K562 (cell line): ENCODE measurements around the gene LPCAT3.

Experiments used
- CCNT2 ChIP-seq: IDR thresholded peaks from 2 replicates; pipeline ENCODE4 v1.6.1; 2011; ENCODE audit warnings: borderline replicate concordance, low read depth, mild to moderate bottlenecking, moderate library complexity, mixed read lengths, low read length; ENCODE audit not compliant: insufficient read length; ENCODE audit errors: extremely low read depth
- CREB5 ChIP-seq: fragments of 250-450 bp; sonication (Bioruptor Pico); IDR thresholded peaks from 2 replicates; pipeline ENCODE4 v1.5.0; 2020; ENCODE audit warnings: mild to moderate bottlenecking
- CTCF ChIP-seq, 3 experiments: IDR thresholded peaks in 2 of 3; conservative IDR thresholded peaks in 1 of 3; 2 replicates each; pipeline ENCODE4 v1.5.1; 2011 to 2012; ENCODE audit warnings: low read length in 3 of 3, mild to moderate bottlenecking in 3 of 3, control low read depth in 2 of 3, improper control_type of control experiment in 1 of 3, inconsistent platforms in 1 of 3, low read depth in 1 of 3, mixed read lengths in 1 of 3, moderate library complexity in 1 of 3; ENCODE audit not compliant: insufficient read depth in 2 of 3
- HINFP ChIP-seq: fragments of 450-650 bp; conservative IDR thresholded peaks from 2 replicates; pipeline ENCODE4 v1.6.1; 2016; ENCODE audit warnings: missing genetic modification characterization, low read depth, mild to moderate bottlenecking, control low read depth, missing compliant biosample characterization
- HNRNPL ChIP-seq: fragments of 200-400 bp; formaldehyde crosslinking; IDR thresholded peaks from 2 replicates; pipeline ENCODE4 v1.6.1; 2017; ENCODE audit warnings: low read depth, mild to moderate bottlenecking, low read length
- JUN ChIP-seq, 2 experiments: sonication (generic) in 1 of 2; formaldehyde crosslinking in 1 of 2; IDR thresholded peaks; 2 replicates each; pipeline versions ENCODE4 v1.6.1 to v1.8.0; 2012 to 2022; ENCODE audit warnings: borderline replicate concordance in 2 of 2, mild to moderate bottlenecking in 2 of 2, improper control_type of control experiment in 1 of 2, low read depth in 1 of 2, low read length in 1 of 2, missing genetic modification reagents in 1 of 2
- KLF16 ChIP-seq: IDR thresholded peaks from 2 replicates; pipeline ENCODE4 v1.6.1; 2016; ENCODE audit warnings: antibody characterized with exemption
- MYBL2 ChIP-seq, 2 experiments: fragments of 450-650 bp in 1 of 2; sonication (generic) in 1 of 2; formaldehyde crosslinking in 1 of 2; IDR thresholded peaks; 2 replicates each; pipeline versions ENCODE4 v1.6.1 to v1.8.1; 2017 to 2022; ENCODE audit warnings: borderline replicate concordance in 1 of 2, inconsistent platforms in 1 of 2, low read depth in 1 of 2, mild to moderate bottlenecking in 1 of 2, missing genetic modification reagents in 1 of 2, moderate library complexity in 1 of 2
- MYC ChIP-seq, 2 experiments: fragments of 250-450 bp in 1 of 2; sonication (Bioruptor Pico) in 1 of 2; IDR thresholded peaks; 2 replicates each; pipeline versions ENCODE4 v1.5.1 to v1.6.1; 2012 to 2021; ENCODE audit warnings: low read depth in 2 of 2, borderline replicate concordance in 1 of 2, improper control_type of control experiment in 1 of 2, low read length in 1 of 2, mild to moderate bottlenecking in 1 of 2, moderate library complexity in 1 of 2
- NR2F6 ChIP-seq: fragments of 450-650 bp; formaldehyde crosslinking; IDR thresholded peaks from 2 replicates; pipeline ENCODE4 v1.4.0; 2020; ENCODE audit warnings: mild to moderate bottlenecking
- POLR2A ChIP-seq: fragments of 450-650 bp; conservative IDR thresholded peaks from 2 replicates; pipeline ENCODE4 v1.6.1; 2016
- RFX5 ChIP-seq: IDR thresholded peaks from 2 replicates; pipeline ENCODE4 v1.6.1; 2011; ENCODE audit warnings: low read depth, mild to moderate bottlenecking, improper control_type of control experiment, low read length
- SRSF1 ChIP-seq: fragments of 200-400 bp; formaldehyde crosslinking; IDR thresholded peaks from 2 replicates; pipeline ENCODE4 v1.6.1; 2017; ENCODE audit warnings: mild to moderate bottlenecking, low read depth, low read length, moderate library complexity
- WHSC1 ChIP-seq: IDR thresholded peaks from one replicate; pipeline ENCODE4 v1.6.1; 2012; ENCODE audit warnings: low read length, control low read depth, inconsistent platforms

DNA sequence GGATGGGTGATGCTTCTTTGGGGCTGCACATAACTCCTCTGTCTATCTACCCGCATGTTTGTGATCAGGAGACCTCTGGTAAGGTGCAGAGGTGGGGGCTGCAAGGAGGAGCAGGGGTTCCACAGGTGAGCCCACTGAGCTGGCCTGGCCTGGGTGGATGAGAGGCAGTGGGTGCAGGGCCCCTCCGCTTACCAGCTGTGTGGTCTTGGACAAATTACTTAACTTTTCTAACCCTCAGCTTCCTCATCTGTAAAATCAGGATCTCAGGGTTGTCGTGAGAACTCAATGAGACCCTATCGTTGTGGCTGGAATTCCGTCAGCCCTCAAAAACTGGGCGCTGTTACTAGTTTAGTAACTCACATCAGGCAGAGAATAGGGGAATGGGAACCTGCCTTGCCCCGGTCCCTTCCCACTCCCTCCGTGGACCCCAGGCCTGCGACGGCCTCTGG, 59.6 kb downstream of the LPCAT3 start:
- TF ChIP-seq MYC (IDR thresholded peaks at IDR 0.05; ENCODE audit: low read depth, low read length) (no peak), MYC (CRISPR knock-in tag; IDR thresholded peaks at IDR 0.05; ENCODE audit: borderline replicate concordance, low read depth) (no peak), CREB5 (CRISPR knock-in tag) (no peak), NR2F6 (CRISPR knock-in tag) (no peak), RFX5 (no peak), CTCF (IDR thresholded peaks at IDR 0.05 in 2 of 3, conservative IDR thresholded peaks at IDR 0.05 in 1 of 3; ENCODE audit: insufficient read depth in 2 of 3, low read depth in 1 of 3, low read length in 3 of 3) (no peak), MYBL2 (IDR thresholded peaks at IDR 0.05; ENCODE audit: low read depth) (no peak), MYBL2 (CRISPR knock-in tag; IDR thresholded peaks at IDR 0.05; ENCODE audit: borderline replicate concordance) (no peak), POLR2A (no peak), KLF16 (no peak), HINFP (tag) (no peak), CCNT2 (no peak), WHSC1 (no peak), JUN (IDR thresholded peaks at IDR 0.05; ENCODE audit: borderline replicate concordance, low read depth, low read length) (no peak), JUN (CRISPR knock-in tag; IDR thresholded peaks at IDR 0.05; ENCODE audit: borderline replicate concordance) (no peak), HNRNPL (no peak), SRSF1 (no peak)
